ENCODE measurements around the gene NDEL1.

Gene NDEL1

GRCh38 chr17:8506145-8506544, 70.5 kb downstream of the NDEL1 start:
- no peak for DNase-seq

- DNase-seq: no peak
These were observed 79.1 kb downstream of the NDEL1 start for GRCh38 chr17:8514801-8515200.

All from activated gamma-delta T cell (primary cell).